ENCODE measurements around the gene MKLN1.

DNA sequence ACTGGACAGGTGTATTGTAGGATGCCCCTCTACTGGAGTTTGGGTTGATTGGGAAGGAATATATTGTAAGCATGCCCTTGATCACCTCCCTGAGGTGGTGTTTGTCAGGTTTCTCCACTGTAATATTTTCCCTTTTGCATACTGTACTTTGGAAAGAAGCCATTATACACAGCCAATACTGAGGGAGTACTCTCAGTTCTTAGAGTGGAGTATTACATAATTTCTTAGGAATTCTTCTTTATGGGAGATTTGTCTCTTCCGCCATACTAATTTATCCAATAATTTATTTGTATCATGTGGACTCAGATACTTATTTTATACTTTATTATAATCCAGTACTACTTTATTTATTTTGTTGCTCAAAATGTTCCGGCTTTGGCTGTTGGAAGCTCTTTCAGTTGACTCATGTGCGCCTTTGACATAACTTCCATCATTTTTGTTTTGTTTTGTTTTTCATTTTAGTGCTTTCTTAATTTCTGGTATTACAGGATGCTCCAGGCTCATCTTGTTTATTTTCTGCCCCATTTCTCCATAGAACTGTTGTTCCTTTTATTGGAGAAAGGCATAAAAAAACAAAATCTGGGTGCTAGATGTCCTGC is 29.7 kb downstream of the MKLN1 start:
- TF ChIP-seq, protein P1, sequence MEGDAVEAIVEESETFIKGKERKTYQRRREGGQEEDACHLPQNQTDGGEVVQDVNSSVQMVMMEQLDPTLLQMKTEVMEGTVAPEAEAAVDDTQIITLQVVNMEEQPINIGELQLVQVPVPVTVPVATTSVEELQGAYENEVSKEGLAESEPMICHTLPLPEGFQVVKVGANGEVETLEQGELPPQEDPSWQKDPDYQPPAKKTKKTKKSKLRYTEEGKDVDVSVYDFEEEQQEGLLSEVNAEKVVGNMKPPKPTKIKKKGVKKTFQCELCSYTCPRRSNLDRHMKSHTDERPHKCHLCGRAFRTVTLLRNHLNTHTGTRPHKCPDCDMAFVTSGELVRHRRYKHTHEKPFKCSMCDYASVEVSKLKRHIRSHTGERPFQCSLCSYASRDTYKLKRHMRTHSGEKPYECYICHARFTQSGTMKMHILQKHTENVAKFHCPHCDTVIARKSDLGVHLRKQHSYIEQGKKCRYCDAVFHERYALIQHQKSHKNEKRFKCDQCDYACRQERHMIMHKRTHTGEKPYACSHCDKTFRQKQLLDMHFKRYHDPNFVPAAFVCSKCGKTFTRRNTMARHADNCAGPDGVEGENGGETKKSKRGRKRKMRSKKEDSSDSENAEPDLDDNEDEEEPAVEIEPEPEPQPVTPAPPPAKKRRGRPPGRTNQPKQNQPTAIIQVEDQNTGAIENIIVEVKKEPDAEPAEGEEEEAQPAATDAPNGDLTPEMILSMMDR (IDR thresholded peaks at IDR 0.05), result no peak
- TF ChIP-seq POLR2A (IDR thresholded peaks at IDR 0.05), result no peak
